ENCODE data around the gene FDX1.

FDX1 gene

DNA sequence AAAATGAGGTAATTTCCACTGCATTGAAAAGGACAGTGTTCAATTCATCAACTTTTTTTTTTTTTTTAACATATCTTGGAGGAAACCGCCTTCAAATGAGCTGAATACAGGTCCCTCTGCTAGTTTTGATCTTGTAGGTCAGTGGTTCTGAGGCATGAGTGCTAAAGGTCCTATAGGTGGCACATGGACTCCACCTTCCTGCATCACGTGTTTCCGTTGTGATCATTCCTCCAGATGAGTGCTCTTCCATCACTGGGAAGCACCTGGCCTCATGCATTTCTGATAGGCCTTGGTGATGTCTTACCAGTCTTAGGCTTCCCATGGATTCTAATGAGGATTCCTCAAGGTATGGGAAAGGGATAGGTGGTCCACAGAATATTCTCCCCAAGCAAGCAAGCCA lies 37.8 kb downstream of the FDX1 start:
- DNase-seq (ENCODE audit: low read depth in 2 of 2) = no peak

DNA sequence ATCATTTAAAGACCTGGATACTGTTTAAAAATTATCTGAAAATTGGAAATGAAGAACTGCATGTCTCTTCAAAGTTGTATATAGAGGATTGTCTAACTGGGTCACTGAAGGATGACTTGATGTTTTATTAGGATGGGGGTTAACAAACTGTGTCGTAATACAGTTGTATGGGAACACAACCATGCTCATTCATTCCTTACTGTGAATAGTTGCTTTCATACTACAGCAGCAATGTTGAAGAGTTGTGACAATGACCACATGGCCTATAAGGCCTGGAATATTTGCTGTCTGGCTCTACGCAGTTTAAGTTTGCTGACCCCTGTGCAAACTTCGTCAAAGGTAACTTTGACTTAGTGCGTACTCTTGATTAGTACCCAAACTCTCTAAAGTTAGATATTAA lies 38.4 kb downstream of the FDX1 start:
- DNase-seq (ENCODE audit: low read depth in 2 of 2) = no peak

DNA sequence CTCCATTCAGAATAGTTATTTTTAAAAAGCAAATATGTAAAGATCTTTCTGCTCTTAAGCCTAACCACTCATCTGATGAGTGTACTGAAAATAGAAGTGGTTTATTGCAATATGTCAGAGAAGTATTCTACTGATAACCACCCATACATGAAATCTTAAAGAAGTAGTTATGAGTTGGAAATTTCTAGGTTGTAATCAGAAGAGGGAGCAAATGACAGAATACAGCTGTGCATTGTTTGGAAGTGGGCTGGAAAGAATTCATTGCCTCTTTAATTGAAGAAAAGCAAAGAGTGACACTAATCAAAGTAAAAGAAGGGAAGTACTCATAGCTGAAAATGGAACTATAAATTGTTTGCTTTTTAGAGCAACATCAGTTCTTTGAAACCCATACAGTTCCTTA lies 39.4 kb downstream of the FDX1 start:
- DNase-seq (ENCODE audit: low read depth in 2 of 2) = no peak

DNA sequence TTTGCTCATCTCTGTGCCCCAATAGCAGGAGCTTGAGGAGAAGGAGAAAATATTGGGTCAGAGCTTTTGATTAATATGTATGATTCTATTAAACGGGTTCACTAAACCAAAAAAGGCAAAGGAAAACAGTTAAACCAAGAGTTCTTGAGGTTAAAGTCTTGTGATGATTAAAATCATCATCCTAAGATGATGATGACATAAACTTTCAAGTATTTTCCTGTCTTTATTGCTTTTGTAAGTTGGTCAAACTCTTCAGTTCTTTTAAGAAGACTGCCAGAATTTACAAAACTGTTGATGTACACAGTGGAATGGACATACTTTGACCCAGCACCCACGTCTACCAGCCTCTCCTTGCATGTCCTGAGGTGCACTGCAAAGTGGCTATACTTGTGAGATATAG lies 41.0 kb downstream of the FDX1 start:
- no peak for DNase-seq (ENCODE audit: low read depth in 2 of 2)

DNA sequence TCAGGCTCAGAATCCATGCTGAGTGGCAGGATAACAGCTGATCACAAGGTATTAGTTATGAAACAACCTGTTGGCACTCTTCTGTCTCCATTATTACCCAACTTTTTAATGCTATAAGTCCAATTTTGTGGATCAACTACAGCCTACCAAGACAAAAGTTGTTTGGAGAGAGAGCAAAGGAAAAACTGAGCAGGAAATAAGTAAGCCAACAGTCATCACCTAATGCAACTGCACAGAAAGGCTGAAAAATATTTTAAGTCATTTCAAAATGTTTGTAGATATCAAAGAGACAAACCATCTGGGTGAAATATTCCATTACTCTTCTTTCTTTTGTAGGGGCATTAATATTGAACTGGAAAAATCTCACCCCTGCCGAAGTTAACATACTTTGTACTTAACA lies 41.6 kb downstream of the FDX1 start:
- DNase-seq (ENCODE audit: low read depth in 2 of 2) = no peak

DNA sequence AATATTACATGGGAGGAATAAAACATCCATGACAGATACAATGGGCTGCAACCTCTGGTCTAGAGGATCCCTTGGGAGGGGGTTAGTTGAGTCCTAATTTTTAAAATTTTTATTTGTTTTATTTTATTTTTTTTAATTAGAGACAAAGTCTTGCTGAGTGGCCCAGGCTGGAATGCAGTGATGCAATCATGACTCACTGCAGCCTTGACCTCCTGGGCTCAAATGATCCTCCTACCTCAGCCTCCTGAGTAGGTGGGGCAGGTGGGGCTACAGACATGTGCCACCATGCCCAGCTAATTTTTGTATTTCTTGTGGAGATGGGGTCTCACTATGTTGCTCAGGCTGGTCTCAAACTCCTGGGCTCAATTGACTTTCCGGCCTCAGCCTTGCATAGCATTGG lies 43.1 kb downstream of the FDX1 start:
- no peak for DNase-seq (ENCODE audit: low read depth in 2 of 2)

DNA sequence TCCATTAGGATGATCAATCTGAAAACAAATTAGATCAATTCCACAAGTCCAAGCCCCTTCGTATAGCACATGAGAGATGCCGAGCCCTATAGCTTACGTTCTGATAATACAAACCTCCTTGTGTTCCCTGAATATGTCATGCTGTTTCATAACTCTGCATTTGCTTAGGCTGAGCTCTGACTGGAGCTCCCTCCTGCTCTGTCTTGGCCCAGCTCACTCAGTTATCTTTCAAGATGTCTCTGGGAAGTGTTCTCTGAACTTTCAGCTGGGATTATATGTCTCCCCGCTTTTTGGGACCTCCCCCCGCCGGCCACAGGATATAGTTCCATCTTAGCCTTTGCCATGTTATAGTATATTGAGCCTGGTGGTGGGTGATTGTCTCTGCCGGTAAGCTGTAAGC lies 44.0 kb downstream of the FDX1 start:
- DNase-seq (ENCODE audit: low read depth in 2 of 2) = no peak

DNA sequence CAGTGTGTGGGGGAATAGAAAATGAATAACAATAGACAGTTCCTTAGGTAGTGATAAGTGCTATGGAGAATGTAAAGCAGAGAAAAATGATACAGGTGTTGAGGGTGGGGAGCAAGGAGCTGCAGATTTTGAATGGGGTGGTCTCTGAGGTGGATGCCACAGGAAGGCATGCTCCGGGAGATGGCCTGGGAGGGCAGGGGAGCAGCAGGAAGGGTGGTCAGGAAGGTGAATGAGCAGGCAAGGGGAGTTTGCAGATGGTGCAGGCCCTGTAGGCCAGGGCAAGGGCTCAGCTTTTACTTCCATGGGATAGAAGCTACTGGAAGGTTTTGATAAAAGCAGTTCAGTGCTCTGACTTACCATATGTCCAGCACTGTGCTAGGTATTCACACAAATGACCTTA lies 44.8 kb downstream of the FDX1 start:
- DNase-seq (ENCODE audit: low read depth in 2 of 2) = no peak

DNA sequence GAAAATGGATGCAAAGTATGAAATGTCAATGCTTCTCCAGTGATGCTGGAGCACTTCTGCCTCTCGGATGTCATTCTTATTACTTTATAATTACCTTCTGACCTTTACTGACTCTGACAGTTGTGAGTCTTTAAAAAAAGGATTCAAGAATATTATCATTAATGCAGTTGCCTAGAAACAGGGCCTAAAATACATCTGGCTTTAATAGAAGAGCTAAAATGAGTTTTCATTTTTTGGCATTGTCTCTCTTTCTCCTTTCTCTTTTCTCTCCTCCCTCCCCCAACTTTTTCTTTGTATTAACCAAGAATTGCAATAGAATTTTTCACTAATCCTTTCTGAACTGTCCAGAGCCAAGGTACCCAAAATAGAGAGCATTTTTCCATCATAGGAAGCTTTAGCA lies 45.9 kb downstream of the FDX1 start:
- DNase-seq (ENCODE audit: low read depth in 2 of 2) = no peak

DNA sequence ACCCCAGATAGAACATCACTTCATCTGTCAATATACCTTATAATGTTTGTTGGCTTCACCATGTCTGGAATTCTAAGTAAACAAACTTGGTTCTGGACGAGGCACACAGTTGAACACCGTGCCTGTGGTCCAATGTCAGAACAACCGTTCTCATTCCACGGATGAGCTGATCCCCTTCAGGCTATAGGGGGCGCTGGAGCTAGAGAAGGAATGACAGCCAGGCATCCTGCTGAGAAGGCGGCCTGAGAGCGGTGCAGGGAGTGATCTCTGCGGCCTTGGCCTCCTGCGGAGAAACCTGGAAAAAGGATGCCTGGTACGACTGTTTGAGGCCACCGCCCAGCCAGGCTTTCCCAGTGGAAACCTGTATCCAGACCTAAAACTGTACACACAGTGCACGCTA lies 48.7 kb downstream of the FDX1 start:
- no peak for DNase-seq (ENCODE audit: low read depth in 2 of 2)

DNA sequence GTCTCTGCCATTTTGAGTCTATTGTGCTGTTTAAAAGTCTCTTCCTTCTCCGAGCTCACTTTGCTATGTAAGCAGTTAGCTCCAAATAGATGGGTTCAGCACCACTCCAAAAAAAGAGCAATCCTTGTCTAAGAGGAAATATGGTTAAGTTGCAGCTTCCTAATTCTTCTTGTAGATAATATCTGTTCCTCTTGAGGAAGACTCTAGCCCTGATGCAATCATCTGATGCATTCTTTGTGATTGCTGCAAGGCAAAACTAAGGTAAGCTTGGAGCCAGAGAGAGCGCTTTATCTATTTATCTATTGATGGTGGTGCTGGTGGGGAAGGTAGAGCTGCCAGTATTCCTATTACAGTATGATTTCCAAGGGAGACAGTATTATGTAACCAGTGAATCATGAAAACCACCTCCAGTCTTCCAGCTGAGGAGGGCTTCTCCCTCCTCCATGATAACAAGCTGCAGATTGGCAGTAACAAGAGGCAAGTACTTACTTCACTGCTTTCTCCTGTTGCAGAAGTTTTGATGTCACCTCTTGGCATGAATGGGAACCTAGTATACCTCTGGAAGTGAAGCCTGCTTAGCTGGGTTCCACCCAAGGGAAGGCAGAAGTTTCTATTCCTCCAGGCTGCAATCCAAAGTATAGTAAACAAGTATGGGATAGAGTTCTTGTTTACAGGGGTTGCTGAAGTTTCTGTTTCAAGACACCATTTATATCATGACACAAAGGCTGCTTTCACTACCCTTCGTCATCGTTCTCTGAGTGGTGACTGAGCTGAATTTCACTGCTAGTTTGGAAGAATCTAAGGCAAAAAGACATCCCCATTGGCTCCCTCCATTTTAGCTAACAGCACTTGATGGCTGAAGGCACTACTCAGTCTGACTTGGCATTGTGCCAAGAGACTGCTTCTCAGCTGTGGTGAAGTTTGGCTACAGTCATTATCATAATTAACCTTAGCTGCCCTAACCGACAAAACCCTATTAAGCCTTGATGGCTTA lies 49.7 kb downstream of the FDX1 start:
- DNase-seq (ENCODE audit: low read depth in 2 of 2) = no peak

DNA sequence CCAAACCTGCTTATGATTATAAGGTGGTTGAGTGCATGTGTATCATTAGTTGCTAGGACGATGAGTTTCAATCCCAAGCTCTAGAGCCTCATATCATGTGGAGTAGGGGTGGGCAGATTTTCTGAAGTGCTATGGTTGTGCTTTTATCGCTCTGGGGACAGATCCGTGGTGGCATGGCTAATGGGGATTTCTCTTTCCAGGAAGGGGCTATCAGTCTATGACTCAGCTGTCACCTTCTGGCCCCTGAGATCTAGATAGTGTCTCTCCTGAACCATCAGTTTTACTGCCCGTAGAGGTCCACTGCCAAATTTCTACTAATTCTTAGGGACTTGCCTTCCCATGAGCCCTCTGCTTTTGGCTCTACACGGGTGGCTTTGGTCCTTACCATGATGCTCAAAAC lies 51.8 kb downstream of the FDX1 start:
- DNase-seq (ENCODE audit: low read depth in 2 of 2) = no peak

DNA sequence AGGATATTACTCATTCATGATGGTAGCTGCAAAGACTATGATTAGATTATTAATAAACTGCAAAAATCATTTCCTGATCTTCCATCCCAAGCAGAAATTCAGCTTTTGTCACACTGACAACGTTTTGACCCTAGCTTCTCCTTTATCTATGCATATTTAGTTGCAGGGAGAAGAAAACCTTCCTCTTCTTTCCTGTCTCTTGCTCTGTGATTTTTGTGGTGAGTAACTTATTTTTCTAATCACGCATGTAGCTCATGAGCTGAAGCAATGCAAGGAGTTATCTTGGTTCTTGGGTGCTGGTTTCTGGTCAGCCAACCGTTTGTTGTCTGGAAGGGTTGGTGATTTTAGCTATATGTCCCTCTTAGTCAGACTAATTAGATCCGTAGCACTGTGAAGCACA lies 56.4 kb downstream of the FDX1 start:
- no peak for DNase-seq (ENCODE audit: low read depth in 2 of 2)

DNA sequence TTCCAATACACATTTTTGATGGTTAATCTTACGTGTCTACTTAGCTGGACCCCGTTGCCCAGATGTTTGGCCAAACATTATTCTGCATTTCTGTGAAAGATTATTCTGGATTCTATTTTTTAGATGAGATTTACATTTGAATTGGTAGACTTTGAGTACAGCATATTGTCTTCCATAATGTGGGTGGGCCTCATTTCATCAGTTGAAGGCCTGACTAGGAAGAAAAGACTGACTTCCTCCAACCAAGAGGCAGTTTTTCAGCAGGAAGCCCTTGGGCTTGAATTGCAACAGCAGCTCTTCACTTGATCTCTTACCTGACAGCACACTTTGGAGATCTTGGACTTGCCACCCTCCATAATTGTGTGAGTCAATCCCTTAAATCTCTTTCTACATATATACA lies 58.7 kb downstream of the FDX1 start:
- DNase-seq (ENCODE audit: low read depth in 2 of 2) = no peak

DNA sequence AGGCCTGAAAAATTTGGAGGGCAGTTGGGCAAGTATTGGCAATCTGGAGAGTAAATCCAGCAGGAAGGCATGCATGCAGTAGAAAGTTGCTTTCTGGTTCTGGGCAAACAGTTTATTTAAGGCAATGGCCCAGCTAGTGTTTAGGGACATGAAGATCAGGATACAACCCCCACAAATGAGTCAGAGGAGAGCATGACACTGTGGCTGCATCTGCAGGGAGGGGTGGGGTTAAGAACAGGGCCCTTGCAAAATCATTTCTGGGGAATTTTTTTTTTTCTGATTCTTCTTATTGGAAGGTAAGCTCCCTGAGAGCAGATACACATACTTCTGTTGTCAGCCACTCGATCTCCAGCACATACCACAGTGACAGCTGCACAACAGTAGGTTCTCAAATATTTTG lies 61.1 kb downstream of the FDX1 start:
- DNase-seq (ENCODE audit: low read depth in 2 of 2) = no peak

DNA sequence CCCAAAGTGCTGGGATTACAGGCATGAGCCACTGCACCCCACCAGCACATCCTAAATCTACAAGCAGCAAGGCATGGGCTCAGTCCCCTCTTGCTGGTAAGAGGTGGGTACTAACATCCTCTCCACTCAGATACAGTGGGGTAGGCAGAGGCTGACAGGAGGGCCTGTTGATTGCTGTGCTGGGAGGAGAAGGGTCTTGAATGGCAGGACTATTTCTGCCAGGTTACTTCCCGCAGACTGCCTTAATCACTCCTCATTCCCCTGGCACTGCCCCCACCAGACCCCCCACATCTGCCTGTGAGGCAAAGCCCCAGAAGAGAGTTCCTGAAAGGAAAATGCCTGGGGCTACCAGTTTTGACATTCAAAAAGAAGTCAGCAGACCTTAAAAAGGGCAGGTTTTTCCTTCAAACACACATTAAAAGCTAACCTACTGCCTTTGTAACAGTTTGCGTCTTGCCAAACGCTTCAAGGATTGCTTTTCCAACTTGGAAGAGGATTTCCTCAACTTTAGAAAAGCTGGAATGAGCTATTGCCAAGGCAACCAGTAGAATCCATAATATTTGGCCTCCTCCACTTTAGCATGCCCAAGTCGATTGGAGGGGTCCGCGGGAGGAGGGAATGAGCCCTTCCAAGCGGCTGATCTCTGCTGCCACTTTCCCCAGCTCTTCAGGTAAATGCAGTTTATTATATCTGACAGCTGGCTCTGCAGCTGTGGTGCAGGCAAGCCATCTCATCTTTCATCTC lies 62.0 kb downstream of the FDX1 start:
- DNase-seq (ENCODE audit: low read depth in 2 of 2) = no peak

DNA sequence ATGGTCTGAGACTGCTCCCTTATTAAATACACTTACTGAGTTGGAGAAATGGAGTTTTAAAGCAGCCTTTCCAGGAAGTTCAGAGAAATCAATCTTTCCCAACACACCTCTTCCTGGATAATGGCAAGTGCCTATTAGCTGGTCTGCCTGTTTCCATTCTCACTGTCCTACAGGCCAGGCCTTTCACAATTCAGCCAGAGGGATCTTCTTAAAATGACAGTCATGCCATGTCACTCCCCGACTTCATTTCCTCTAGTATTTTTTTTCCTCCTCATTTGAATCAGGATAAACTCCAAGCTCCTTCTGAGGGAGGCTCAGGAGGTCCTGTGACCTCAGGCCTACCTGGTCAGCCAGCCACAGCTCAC lies 62.6 kb downstream of the FDX1 start:
- no peak for DNase-seq (ENCODE audit: low read depth in 2 of 2)

DNA sequence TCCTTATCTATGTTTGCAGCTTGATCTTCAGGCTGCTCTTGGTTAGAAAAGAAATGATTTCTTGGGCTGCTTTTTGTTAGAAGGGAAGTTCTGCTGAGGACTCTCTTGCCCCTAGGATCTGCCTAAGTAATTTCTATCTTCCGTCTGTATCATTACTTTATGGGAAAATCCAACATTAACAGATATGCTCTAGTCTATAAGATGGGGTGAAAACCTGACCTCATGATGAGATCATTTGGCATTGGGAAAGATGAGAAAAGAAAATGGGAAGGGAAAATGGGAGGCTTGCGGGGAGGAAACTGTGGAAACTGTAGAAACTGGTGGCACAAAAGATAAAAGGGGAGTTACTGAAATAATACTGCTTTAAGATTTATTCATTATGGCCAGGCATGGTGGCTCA lies 63.6 kb downstream of the FDX1 start:
- no peak for DNase-seq (ENCODE audit: low read depth in 2 of 2)

DNA sequence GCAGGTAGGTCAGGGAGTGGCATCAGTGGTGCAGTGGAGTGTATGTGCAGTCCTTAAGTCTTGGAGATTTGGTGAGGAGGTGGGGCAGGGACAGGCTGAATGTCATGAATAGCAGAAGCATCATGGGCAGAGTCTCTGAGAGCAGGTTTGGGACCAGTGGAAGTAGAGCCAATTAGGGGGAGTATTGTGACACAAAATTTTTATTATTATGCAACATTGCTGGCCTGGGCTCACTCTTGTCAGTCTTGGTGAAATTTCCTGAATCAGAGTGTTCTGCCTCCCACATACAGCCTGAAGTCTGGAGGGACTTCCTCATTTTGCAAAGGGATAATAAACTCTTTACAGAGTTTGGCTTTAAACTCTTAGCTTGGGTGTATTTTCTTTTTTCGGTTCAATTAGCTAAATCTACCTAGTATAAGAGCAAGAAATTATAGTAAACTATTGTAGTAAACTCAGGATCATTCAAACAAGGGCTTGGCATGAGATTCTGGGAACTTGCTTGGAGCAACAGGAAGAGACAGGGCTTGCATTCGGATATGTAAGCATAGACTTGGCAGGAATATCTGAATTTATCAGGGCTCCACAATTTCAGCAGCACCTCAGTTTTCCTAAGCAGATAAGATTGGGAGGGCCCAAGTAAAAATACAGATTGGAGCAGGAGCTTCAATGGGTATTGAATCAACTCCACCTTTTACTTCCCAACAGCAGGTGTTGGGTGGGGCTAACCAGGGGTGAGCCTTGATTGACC lies 67.7 kb downstream of the FDX1 start:
- no peak for DNase-seq (ENCODE audit: low read depth in 2 of 2)

DNA sequence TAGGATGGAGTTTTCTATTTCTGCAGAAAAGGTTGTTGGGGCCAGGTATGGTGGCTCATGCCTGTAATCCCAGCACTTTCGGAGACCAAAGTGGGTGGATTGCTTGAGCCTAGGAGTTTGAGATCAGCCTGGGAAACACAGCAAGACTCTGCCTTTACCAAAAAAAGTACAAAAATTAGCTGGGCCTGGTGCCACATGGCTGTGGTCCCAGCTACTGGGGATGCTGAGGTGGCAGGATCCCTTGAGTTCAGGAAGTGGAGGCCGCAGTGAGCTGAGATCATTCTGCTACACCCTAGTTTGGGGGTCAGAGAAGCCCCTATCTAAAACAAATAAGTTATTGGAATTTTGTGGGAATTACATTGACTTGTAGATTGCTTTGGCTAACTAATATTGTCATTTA lies 71.7 kb downstream of the FDX1 start:
- DNase-seq (ENCODE audit: low read depth in 2 of 2) = no peak

DNA sequence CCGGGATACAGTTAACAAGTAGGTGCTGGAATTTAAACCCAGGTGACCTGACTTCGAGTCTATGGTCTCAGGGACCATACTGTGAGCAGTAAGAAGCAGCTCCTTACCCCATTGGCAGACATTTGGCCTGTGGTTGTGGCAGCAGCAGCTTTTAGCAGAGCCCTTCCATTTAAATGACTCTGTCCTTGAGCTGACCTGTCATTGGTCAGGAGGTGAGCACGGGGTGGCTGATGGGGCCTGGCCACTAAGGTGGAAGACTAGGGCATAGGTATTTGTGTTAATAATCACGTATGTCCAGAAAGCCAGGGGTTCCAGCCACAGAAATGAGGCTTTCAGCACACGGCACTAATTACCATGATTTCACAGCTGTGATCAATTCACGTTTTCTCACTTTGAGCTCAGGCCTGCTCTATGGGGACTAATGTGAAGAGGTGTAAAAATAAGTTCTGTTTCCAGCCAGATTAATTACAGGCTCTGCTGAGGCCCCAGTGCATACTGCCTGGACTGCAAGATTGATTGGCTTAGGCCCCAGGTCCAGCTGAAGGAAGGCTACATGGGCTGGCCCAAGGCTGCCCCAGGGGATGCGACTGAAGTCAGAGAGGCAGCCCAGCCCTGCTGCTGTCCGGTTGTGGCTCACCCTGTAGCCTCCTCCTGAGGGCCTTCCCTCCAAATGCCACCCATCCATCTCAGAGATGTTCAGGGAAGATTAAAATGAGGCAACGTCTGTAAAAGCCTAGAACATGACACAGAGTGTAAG lies 76.0 kb downstream of the FDX1 start:
- DNase-seq (ENCODE audit: low read depth in 2 of 2) = no peak

DNA sequence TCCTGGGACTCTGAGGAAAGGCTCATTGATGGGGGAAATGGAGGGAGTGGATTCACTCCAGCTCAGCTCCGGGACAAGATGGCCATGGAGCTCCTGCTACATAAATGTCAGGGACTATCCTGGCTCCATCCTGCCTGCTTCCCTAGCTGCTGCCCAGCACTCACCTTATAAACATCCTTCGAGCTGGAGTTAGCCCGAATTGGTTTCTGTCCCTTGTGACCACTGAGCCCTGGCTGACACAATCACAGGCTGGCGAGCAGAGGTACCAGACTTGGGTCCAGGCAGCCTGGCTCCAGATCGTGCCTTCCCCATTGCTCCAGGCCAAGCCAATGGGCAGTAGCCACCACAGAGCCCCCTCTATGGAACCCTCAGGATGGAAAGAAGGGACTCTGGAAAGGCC lies 77.6 kb downstream of the FDX1 start:
- DNase-seq (ENCODE audit: low read depth in 2 of 2) = no peak
